ENCODE data around the gene R3HDM2. TPM values are rescaled to one million over a fixed set of nuclear protein-coding genes. Genes with fewer than 3 reads are reported as not detected.
A peak's percentile ranks its signal among the peaks of the same experiment; 100 is the strongest.
"Not testable (repeated sequence)": the region's sequence is repeated elsewhere in the genome, so short reads cannot be mapped to it uniquely, and the experiment has no call there.

Gene R3HDM2
- total and polyA plus RNA-seq, 2 donors (not counting 1 experiment from before 2014, with no cell fraction given): 21.3 to 22.8 TPM

DNA sequence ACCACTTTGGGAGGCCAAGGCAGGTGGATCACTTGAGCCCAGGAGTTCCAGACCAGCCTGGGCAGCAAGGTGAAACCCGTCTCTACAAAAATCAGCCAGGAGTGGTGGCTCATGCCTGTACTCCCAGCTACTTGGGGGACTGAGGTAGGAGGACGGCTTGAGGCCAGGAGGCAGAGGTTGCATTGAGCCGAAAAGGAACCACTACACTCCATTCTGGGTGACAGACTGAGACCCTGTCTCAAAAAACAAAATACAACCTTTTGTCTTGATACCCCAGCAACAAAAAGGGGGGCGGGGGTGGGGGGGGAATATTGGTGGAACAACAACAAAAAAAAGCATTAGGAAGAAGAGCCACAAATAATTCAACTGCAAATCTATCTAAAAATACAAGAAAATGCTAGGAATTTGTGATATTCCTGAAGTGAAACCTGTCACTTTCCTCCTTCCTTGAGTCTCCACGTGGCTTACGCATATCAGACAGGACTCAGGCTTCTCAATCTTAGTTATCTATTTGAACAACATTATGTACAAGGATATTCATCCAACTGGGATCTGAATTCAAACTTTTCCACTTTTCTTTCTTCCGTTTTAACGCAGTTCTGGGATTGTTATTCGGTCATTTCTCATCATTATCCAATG, 1.3 kb downstream of the R3HDM2 start:
- no peak for TF ChIP-seq EZH2 (IDR thresholded peaks at IDR 0.05; ENCODE audit: low read length, missing control alignments)
- TF ChIP-seq, protein P1, sequence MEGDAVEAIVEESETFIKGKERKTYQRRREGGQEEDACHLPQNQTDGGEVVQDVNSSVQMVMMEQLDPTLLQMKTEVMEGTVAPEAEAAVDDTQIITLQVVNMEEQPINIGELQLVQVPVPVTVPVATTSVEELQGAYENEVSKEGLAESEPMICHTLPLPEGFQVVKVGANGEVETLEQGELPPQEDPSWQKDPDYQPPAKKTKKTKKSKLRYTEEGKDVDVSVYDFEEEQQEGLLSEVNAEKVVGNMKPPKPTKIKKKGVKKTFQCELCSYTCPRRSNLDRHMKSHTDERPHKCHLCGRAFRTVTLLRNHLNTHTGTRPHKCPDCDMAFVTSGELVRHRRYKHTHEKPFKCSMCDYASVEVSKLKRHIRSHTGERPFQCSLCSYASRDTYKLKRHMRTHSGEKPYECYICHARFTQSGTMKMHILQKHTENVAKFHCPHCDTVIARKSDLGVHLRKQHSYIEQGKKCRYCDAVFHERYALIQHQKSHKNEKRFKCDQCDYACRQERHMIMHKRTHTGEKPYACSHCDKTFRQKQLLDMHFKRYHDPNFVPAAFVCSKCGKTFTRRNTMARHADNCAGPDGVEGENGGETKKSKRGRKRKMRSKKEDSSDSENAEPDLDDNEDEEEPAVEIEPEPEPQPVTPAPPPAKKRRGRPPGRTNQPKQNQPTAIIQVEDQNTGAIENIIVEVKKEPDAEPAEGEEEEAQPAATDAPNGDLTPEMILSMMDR (conservative IDR thresholded peaks at IDR 0.05 in 1 of 2, IDR thresholded peaks at IDR 0.05 in 1 of 2; ENCODE audit: low read depth in 1 of 2, low read length in 2 of 2): no peak
- no peaks in the 10 kb centered on the region for H3K27me3 ChIP-seq (ENCODE audit: control insufficient read depth, insufficient read depth, low read length)
- no peaks in the 10 kb centered on the region for H4K20me1 ChIP-seq (ENCODE audit: control insufficient read depth, extremely low read depth, insufficient read depth, low read length)
- DNase-seq (ENCODE audit: low read depth in 2 of 2): no peak
- H3K9ac ChIP-seq (ENCODE audit: insufficient read depth, low read length): peak overlapping the region; percentile 79
- H2AFZ ChIP-seq (ENCODE audit: low read length): peak overlapping the region; percentile 5
- peak overlapping the region; percentile 80 for H3K4me2 ChIP-seq (ENCODE audit: extremely low read depth, insufficient read depth, low read length)
- H3K36me3 ChIP-seq (ENCODE audit: control insufficient read depth, insufficient read depth, low read length): no peaks in the 10 kb centered on the region
- H3K79me2 ChIP-seq (ENCODE audit: control insufficient read depth, insufficient read depth, low read length): peaks cover 29% of the 10 kb centered on the region
- H3K4me3 ChIP-seq (replicated peaks in 1 of 4; ENCODE audit: control extremely low read depth in 1 of 4, insufficient read depth in 1 of 4, low read depth in 3 of 4, low read length in 4 of 4): peak overlapping the region; percentile 67 to 94 (median 70)
- H3K27ac ChIP-seq (ENCODE audit: insufficient read depth, low read length): peak overlapping the region; percentile 86
- no peaks in the 10 kb centered on the region for H3K4me1 ChIP-seq (ENCODE audit: control insufficient read depth, extremely low read depth, insufficient read depth, low read length)
- H3K9me3 ChIP-seq (ENCODE audit: control insufficient read depth, insufficient read depth, low read depth, low read length): no peaks in the 10 kb centered on the region

DNA sequence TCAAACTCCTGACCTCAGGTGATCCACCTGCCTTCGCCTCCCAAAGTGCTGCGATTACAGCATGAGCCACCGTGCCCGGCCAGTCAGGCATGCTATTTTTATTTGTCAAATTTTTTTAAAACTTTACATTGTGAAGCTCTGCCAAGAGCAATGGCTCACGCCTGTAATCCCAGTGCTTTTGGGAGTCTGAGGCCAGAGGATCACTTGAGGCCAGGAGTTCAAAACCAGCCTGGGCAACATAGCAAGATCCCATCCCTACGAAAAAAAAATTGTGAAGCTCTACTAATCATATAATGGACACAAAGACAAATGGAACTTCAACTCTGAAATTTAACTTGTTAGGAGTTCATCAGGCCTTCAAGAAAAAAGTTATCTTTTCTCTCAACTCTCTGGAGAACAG, 1.9 kb downstream of the R3HDM2 start:
- Histone ChIP-seq H3K27ac (ENCODE audit: insufficient read depth, low read length) (no peak overlapping the region), H3K9me3 (ENCODE audit: control insufficient read depth, insufficient read depth, low read depth, low read length) (no peaks in the 10 kb centered on the region), H3K9ac (ENCODE audit: insufficient read depth, low read length) (no peak overlapping the region), H2AFZ (ENCODE audit: low read length) (no peak overlapping the region), H3K79me2 (ENCODE audit: control insufficient read depth, insufficient read depth, low read length) (peaks cover 32% of the 10 kb centered on the region), H3K27me3 (ENCODE audit: control insufficient read depth, insufficient read depth, low read length) (no peaks in the 10 kb centered on the region), H4K20me1 (ENCODE audit: control insufficient read depth, extremely low read depth, insufficient read depth, low read length) (no peaks in the 10 kb centered on the region), H3K4me3 (replicated peaks in 1 of 4; ENCODE audit: control extremely low read depth in 1 of 4, insufficient read depth in 1 of 4, low read depth in 3 of 4, low read length in 4 of 4) (no peak overlapping the region), H3K36me3 (ENCODE audit: control insufficient read depth, insufficient read depth, low read length) (no peaks in the 10 kb centered on the region), H3K4me1 (ENCODE audit: control insufficient read depth, extremely low read depth, insufficient read depth, low read length) (no peaks in the 10 kb centered on the region), H3K4me2 (ENCODE audit: extremely low read depth, insufficient read depth, low read length) (peak overlapping the region; percentile 80)
- DNase-seq (ENCODE audit: low read depth in 2 of 2): no peak
- no peak for TF ChIP-seq EZH2 (IDR thresholded peaks at IDR 0.05; ENCODE audit: low read length, missing control alignments)
- TF ChIP-seq, protein P1 (conservative IDR thresholded peaks at IDR 0.05 in 1 of 2, IDR thresholded peaks at IDR 0.05 in 1 of 2; ENCODE audit: low read depth in 1 of 2, low read length in 2 of 2): no peak

DNA sequence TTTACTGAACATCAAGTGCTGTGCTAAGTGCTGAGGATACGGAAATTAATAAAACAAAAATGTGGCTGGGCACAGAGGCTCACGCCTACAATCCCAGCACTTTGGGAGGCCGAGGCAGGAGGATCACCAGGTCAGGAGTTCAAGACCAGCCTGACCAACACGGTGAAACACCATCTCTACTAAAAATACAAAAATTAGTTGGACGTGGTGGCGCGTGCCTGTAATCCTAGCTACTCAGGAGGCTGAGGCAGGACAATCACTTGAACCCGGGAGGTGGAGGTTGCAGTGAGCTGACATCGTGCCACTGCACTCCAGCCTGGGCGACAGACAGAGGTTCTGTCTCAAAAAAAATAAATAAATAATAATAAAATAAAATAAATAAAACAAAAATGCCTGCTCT, 3.9 kb downstream of the R3HDM2 start:
- not testable (repeated sequence) for H3K9me3 ChIP-seq (ENCODE audit: control insufficient read depth, insufficient read depth, low read depth, low read length); H3K4me3 ChIP-seq (replicated peaks in 1 of 4; ENCODE audit: control extremely low read depth in 1 of 4, insufficient read depth in 1 of 4, low read depth in 3 of 4, low read length in 4 of 4); H3K4me2 ChIP-seq (ENCODE audit: extremely low read depth, insufficient read depth, low read length); H4K20me1 ChIP-seq (ENCODE audit: control insufficient read depth, extremely low read depth, insufficient read depth, low read length); H3K4me1 ChIP-seq (ENCODE audit: control insufficient read depth, extremely low read depth, insufficient read depth, low read length); H3K27me3 ChIP-seq (ENCODE audit: control insufficient read depth, insufficient read depth, low read length); DNase-seq (ENCODE audit: low read depth in 2 of 2); H3K36me3 ChIP-seq (ENCODE audit: control insufficient read depth, insufficient read depth, low read length); H3K27ac ChIP-seq (ENCODE audit: insufficient read depth, low read length); H2AFZ ChIP-seq (ENCODE audit: low read length); H3K9ac ChIP-seq (ENCODE audit: insufficient read depth, low read length)
- H3K79me2 ChIP-seq (ENCODE audit: control insufficient read depth, insufficient read depth, low read length): peaks cover 36% of the 10 kb centered on the region

All from fibroblast of lung (primary cell).